HG02970 (cell line): ENCODE measurements around the gene KIF3C.
A peak's percentile ranks its signal among the peaks of the same experiment; 100 is the strongest.

ENCODE experiments used
- ATAC-seq: cut with Tn5 transposase; IDR thresholded peaks from one replicate; pipeline ENCODE4 v1.9.1; 2021; ENCODE audit warnings: mild to moderate bottlenecking, moderate library complexity, moderate number of reproducible peaks; ENCODE audit not compliant: unreplicated experiment, low FRiP score

KIF3C gene

DNA sequence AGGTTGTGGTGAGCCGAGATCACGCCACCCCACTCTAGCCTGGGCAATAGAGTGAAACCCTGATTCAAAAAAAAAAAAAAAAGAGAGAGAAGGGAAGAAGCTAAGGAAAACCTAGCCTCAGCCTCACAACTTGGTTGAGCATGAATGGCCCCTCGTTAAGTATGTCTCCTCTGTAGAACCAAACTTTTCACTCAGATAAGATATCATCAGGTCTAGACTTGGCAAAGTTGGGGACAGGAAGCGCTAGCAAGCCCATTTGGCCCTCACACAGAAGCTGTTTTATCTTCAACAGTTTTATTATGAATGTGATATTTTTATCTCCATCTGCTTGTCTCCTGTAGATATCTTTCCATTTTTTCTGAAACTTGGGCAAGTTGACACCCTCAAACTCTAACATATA is 100.5 kb downstream of the KIF3C start:
- ATAC-seq = no peak

DNA sequence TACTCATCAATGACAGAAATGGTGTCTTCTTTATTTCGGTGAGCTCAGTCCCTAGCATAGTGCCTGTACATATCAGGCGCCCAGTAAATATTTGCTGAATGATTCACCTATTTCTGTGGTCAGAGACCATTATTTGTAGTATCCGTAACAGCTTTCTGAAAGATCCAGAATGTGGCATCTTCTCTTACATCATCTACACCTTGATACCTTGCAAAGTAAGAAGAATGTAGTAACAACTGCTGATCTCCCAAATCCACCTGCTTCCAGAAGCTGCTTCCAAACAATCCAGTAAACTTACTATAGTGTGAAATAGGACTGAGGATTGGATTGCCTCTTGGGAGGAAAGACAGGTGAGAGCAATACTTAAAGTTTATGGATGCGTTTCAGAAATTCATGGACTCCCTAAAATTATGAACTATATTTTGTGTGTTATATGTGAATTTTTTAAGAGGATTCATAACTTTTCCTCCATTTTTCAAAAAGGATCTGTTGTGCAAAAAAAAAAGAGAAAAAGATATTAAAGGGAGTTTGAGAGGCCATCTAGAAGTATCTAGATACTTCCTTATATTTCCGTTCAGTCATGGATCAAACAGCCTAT is 103.1 kb downstream of the KIF3C start:
- ATAC-seq = no peak

DNA sequence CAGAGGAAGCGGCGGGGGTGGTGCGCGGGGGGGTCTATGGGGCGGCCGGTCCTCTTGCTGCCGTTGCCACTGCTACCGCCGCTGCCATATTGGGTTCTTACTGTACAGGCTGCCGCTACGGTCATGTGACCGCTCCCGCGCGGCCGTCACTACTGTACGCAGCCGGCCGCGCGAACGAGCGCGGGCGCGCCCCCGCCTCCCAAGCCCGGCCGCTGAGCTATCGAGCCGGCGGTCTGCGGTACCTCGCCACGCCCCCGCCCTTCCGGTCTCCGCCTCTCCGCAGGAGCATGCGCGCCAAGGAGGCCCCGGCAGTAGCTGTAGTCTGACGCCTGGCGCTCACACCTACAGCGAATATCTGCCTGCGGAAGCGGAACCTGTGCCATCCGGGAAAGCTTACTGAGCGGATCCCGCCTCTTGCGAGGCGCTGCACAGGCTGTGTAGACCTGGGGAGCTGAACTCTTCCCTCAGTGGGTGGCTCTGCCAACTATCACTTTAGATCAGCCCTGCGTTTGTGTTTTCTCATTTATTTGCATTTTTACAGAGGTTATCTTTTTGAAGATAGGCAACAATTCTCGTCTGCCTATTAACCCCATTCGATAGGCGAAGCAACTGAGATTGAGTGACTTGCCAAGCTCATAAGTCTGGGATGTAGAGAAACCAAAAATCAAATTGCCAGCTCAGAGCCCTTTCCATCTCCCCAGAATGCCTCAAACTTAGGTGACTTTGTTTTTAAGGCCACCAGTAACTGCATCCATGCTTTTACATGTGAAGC is 103.8 kb downstream of the KIF3C start, which contains the start of gene ASXL2:
Gene ASXL2 (minus strand): TSS at position 127 of the 772 bp plus-strand sequence. CDS start 265 bp downstream, outside the sequence.
- peak; percentile 96 for ATAC-seq

DNA sequence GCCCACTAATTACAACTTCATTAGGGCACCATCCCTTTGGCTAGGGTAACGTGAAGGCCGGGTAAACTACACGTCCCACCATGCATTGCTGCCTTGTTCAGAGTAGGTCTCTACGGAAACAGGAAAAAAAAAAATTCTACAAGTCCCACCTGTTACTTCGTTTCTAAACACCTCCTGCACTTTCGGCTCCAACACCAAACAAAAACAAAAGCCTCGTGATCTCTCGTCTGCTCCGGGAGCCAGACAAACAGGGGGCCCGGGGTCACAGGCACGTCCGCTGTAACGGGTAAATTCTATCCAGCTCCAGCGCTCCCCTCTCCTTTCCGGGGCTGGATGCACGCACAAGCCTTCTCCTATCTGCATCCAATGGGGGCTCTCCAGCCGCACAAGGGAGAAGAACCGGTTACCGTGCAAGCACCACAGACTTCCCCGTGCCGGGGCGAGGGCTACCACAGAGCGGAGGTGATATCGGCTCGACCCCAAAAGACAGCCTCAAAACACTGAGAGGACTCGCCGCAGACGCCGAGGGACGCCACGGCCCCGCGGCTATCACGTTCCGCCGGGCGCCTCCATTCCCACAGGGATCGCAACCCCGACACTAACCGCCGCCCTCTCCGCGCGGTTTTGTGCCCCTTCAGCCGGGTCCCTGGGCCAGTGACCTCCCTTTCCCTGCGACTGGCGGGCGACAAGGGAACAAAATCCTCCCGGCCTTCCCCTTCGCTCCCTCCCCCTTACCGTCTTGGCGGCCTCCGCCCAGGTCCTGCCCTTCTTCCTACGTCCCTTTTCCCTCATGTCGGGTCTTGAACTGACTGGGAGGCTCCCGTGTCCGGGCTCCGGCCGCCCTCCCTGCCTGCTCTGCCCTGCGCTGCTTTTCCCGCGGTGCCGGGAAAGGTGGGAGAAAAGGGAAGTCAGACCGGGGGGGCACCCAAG is 104.6 kb downstream of the KIF3C start:
- ATAC-seq = peak; percentile 39
